RKO (cell line): ENCODE results near the gene IQSEC3.
"Not testable (repeated sequence)": the region's sequence is repeated elsewhere in the genome, so short reads cannot be mapped to it uniquely, and the experiment has no call there.

Source experiments
- DNase-seq: peaks from one replicate; pipeline ENCODE4 v3.0.0-alpha.2; 2016; ENCODE audit warnings: low spot score

The IQSEC3 gene

GRCh38 chr12:66428-66781 is at the start of gene IQSEC3:
Gene IQSEC3 (plus strand): TSS chr12:66767. CDS start chr12:66883, 116 bp downstream.
- DNase-seq, result not testable (repeated sequence)

- DNase-seq, result not testable (repeated sequence)
Observed at GRCh38 chr12:17370-18340, 48.9 kb upstream of the IQSEC3 start.

GRCh38 chr12:18821-19567 is 47.6 kb upstream of the IQSEC3 start:
- DNase-seq, result not testable (repeated sequence)

GRCh38 chr12:19906-20305 is 46.7 kb upstream of the IQSEC3 start:
- not testable (repeated sequence) for DNase-seq

GRCh38 chr12:20757-21156 is 45.8 kb upstream of the IQSEC3 start:
- DNase-seq, result no peak

GRCh38 chr12:21301-22189 is 45.0 kb upstream of the IQSEC3 start:
- no peak for DNase-seq

- no peak for DNase-seq
Observed at GRCh38 chr12:22190-22529, 44.4 kb upstream of the IQSEC3 start.

- no peak for DNase-seq
Observed at GRCh38 chr12:22530-23201, 43.9 kb upstream of the IQSEC3 start.

- not testable (repeated sequence) for DNase-seq
Observed at GRCh38 chr12:27904-28303, 38.7 kb upstream of the IQSEC3 start.

GRCh38 chr12:38775-39174 is 27.8 kb upstream of the IQSEC3 start:
- DNase-seq, result not testable (repeated sequence)

GRCh38 chr12:39555-40265 is 26.9 kb upstream of the IQSEC3 start:
- DNase-seq, result not testable (repeated sequence)

- not testable (repeated sequence) for DNase-seq
Observed at GRCh38 chr12:44352-44751, 22.2 kb upstream of the IQSEC3 start.

- not testable (repeated sequence) for DNase-seq
Observed at GRCh38 chr12:45235-45990, 21.2 kb upstream of the IQSEC3 start.

- not testable (repeated sequence) for DNase-seq
Observed at GRCh38 chr12:45991-46358, 20.6 kb upstream of the IQSEC3 start.

GRCh38 chr12:46542-46941 is 20.0 kb upstream of the IQSEC3 start:
- not testable (repeated sequence) for DNase-seq

- not testable (repeated sequence) for DNase-seq
Observed at GRCh38 chr12:47699-48226, 18.8 kb upstream of the IQSEC3 start.

- not testable (repeated sequence) for DNase-seq
Observed at GRCh38 chr12:49149-49548, 17.4 kb upstream of the IQSEC3 start.

GRCh38 chr12:51087-51486 is 15.5 kb upstream of the IQSEC3 start:
- not testable (repeated sequence) for DNase-seq

GRCh38 chr12:51962-52361 is 14.6 kb upstream of the IQSEC3 start:
- DNase-seq, result not testable (repeated sequence)
